Aorta (tissue), 5 donors: ENCODE measurements around the gene ANKRD10. TPM values are rescaled to one million over a fixed set of nuclear protein-coding genes. Genes with fewer than 3 reads are reported as not detected.

ENCODE experiments used
- ATAC-seq: fragments of 200-7000 bp; cut with Tn5 transposase; one replicate; pipeline ENCODE4 v1.9.1; 2022; ENCODE audit warnings: moderate library complexity; ENCODE audit not compliant: low FRiP score
- DNase-seq, 2 donors: peaks; one replicate each; pipeline ENCODE4 v3.0.0-alpha.2; 2020
- H3K27ac ChIP-seq, 2 donors: one replicate each; pipeline ENCODE4 v1.5.1; 2013; ENCODE audit warnings: low read length in 2 of 2, mild to moderate bottlenecking in 2 of 2, moderate library complexity in 2 of 2, control low read depth in 1 of 2, inconsistent platforms in 1 of 2, low read depth in 1 of 2
- H3K27me3 ChIP-seq, 2 donors: one replicate each; pipeline ENCODE4 v1.6.1; 2013; ENCODE audit warnings: control low read depth in 1 of 2, low read length in 1 of 2, mild to moderate bottlenecking in 1 of 2, moderate library complexity in 1 of 2; ENCODE audit not compliant: insufficient read depth in 2 of 2, control insufficient read depth in 1 of 2
- H3K36me3 ChIP-seq, 2 donors: one replicate each; pipeline ENCODE4 v1.6.1; 2013; ENCODE audit warnings: control low read depth in 1 of 2, low read length in 1 of 2, mild to moderate bottlenecking in 1 of 2; ENCODE audit not compliant: insufficient read depth in 2 of 2, control insufficient read depth in 1 of 2
- H3K4me1 ChIP-seq, 2 donors: one replicate each; pipeline ENCODE4 v1.6.1; 2013; ENCODE audit warnings: low read length in 2 of 2, control low read depth in 1 of 2, mild to moderate bottlenecking in 1 of 2, moderate library complexity in 1 of 2; ENCODE audit not compliant: insufficient read depth in 2 of 2, control insufficient read depth in 1 of 2
- H3K4me3 ChIP-seq, 2 donors: one replicate each; pipeline ENCODE4 v1.5.1; 2013; ENCODE audit warnings: low read length in 2 of 2, control low read depth in 1 of 2, mild to moderate bottlenecking in 1 of 2
- H3K9me3 ChIP-seq: one replicate; pipeline ENCODE4 v1.6.1; 2013; ENCODE audit warnings: mild to moderate bottlenecking, low read length; ENCODE audit not compliant: control insufficient read depth
- WGBS, 2 donors: extraction: QIAGEN DNeasy Blood & Tissue Kit; methylation state at CpG; one replicate each; pipeline ENCODE4 v1.1.7; 2013; 5-methylcytosine and 5-hydroxymethylcytosine counted together
- intact Hi-C, 2 donors: fragments of 100-400 bp; cut with DNase I; formaldehyde crosslinking; loops; one replicate each; pipeline versions ENCODE4 v1.14.2 to v1.15.0; 2022
- polyA plus RNA-seq, 2 donors: library from polyadenylated mRNA; stranded (reverse); fragments of 200-250 nt; gene quantifications; one replicate each; pipeline ENCODE4 v1.2.3, GENCODE V29; 2013
- total RNA-seq, 2 donors: library from RNA; stranded (reverse); fragmentation: NEBNext Ultra II Directional; extraction: Animal tissue kit (Norgen Biotek cat#: 25700); gene quantifications; one replicate each; pipeline ENCODE4 v1.2.1, GENCODE V29; 2021
- donor health status: healthy with polysubstance abuse.
- donor health status: Bipolar disorder and iron deficiency.
- donor health status: DM: no; HTN: no; CAD: no.
- donor health status: DM: no; HTN: no; CAD: no.
- donor health status: DM: yes; HTN: yes; CAD: no.

ANKRD10 gene
- total and polyA plus RNA-seq, 4 donors: 44.1 to 275 (median 168) TPM

GRCh38 chr13:110830800-110831371, 84.0 kb downstream of the ANKRD10 start:
- WGBS, 2 donors: 85 to 89% methylated on average over 16 of the region's 16 CpGs
- Histone ChIP-seq H3K4me3 (no peak overlapping the region), H3K27me3 (no peaks in the 10 kb centered on the region), H3K36me3 (no peaks in the 10 kb centered on the region), H3K4me1 (no peaks in the 10 kb centered on the region), H3K9me3 (no peaks in the 10 kb centered on the region), H3K27ac (no peak overlapping the region)
- DNase-seq: no peak
- intact Hi-C loops: no loop called here
- no peak for ATAC-seq

- H3K27me3 ChIP-seq: no peaks in the 10 kb centered on the region
- H3K36me3 ChIP-seq: no peaks in the 10 kb centered on the region
- 95% methylated on average over 16 of the region's 16 CpGs for WGBS, 2 donors
- intact Hi-C loops: no loop called here
- DNase-seq: no peak
- H3K4me1 ChIP-seq: no peaks in the 10 kb centered on the region
- no peak for ATAC-seq
- no peak overlapping the region for H3K27ac ChIP-seq
- H3K9me3 ChIP-seq: no peaks in the 10 kb centered on the region
- no peak overlapping the region for H3K4me3 ChIP-seq
These were observed 84.5 kb downstream of the ANKRD10 start for GRCh38 chr13:110830331-110830730.

GRCh38 chr13:110829486-110829885, 85.4 kb downstream of the ANKRD10 start:
- 89 to 94% methylated on average over 8 of the region's 8 CpGs for WGBS, 2 donors

GRCh38 chr13:110828705-110829104, 86.2 kb downstream of the ANKRD10 start:
- Histone ChIP-seq H3K4me1 (no peaks in the 10 kb centered on the region), H3K36me3 (no peaks in the 10 kb centered on the region), H3K4me3 (no peak overlapping the region), H3K27ac (no peak overlapping the region), H3K27me3 (no peaks in the 10 kb centered on the region), H3K9me3 (no peaks in the 10 kb centered on the region)
- intact Hi-C loops: no loop called here
- ATAC-seq (no peak), DNase-seq (no peak)
- 92 to 94% methylated on average over 9 of the region's 9 CpGs for WGBS, 2 donors

More at GRCh38 chr13:110829486-110829885, 85.4 kb downstream of the ANKRD10 start:
- H3K36me3 ChIP-seq: no peaks in the 10 kb centered on the region
- DNase-seq (no peak), ATAC-seq (no peak)
- H3K4me1 ChIP-seq: no peaks in the 10 kb centered on the region
- no peaks in the 10 kb centered on the region for H3K9me3 ChIP-seq
- intact Hi-C loops: no loop called here
- no peaks in the 10 kb centered on the region for H3K27me3 ChIP-seq
- no peak overlapping the region for H3K4me3 ChIP-seq
- no peak overlapping the region for H3K27ac ChIP-seq

Other genes starting within 250 kb of the ANKRD10 start
- gene CARS2, start 209.0 kb downstream of the ANKRD10 start, total RNA-seq: 10 to 100 TPM; 47.3 to 65.5 TPM
- 100 to 1,000 TPM in 1 of 2 donors, 10 to 100 TPM in 1; 38.3 to 125 TPM for gene CARS2, start 209.0 kb downstream of the ANKRD10 start, polyA plus RNA-seq
- gene ING1, start 201.4 kb downstream of the ANKRD10 start, total RNA-seq: 10 to 100 TPM; 10.5 to 10.6 TPM
- 10 to 100 TPM in 1 of 2 donors, 1 to 10 TPM in 1; 7.4 to 16.8 TPM for gene ING1, start 201.4 kb downstream of the ANKRD10 start, polyA plus RNA-seq
- 100 to 1,000 TPM; 124 to 132 TPM for gene ARHGEF7, start 200.2 kb upstream of the ANKRD10 start, total RNA-seq
- 10 to 100 TPM; 16.2 to 76.5 TPM for gene ARHGEF7, start 200.2 kb upstream of the ANKRD10 start, polyA plus RNA-seq